Measurements from ENCODE around the gene INPP5B.

INPP5B gene

GRCh38 chr1:37865348-37866120 lies 81.3 kb downstream of the INPP5B start:
- DNase-seq = no peak

GRCh38 chr1:37862330-37862729 lies 84.5 kb downstream of the INPP5B start:
- DNase-seq = no peak

GRCh38 chr1:37861151-37861550 lies 85.7 kb downstream of the INPP5B start:
- DNase-seq = no peak

- no peak for DNase-seq
Observed at GRCh38 chr1:37860346-37860666, 86.5 kb downstream of the INPP5B start.

GRCh38 chr1:37859507-37860345 lies 87.1 kb downstream of the INPP5B start, which contains the start of gene MTF1:
Gene MTF1 (minus strand): TSS chr1:37859592. CDS start chr1:37857658, 1,934 bp downstream.
- DNase-seq = peak; percentile 98

- peak; percentile 78 for DNase-seq
Observed at GRCh38 chr1:37858931-37859506, 87.8 kb downstream of the INPP5B start.

GRCh38 chr1:37854406-37854805 lies 92.4 kb downstream of the INPP5B start:
- DNase-seq = no peak

- no peak for DNase-seq
Observed at GRCh38 chr1:37853157-37853556, 93.7 kb downstream of the INPP5B start.

- no peak for DNase-seq
Observed at GRCh38 chr1:37851782-37852210, 95.1 kb downstream of the INPP5B start.

- no peak for DNase-seq
Observed at GRCh38 chr1:37851262-37851661, 95.6 kb downstream of the INPP5B start.

- no peak for DNase-seq
Observed at GRCh38 chr1:37850352-37850955, 96.4 kb downstream of the INPP5B start.

- no peak for DNase-seq
Observed at GRCh38 chr1:37849480-37849879, 97.4 kb downstream of the INPP5B start.

GRCh38 chr1:37846647-37847339 lies 100.1 kb downstream of the INPP5B start:
- no peak for DNase-seq

- DNase-seq = no peak
Observed at GRCh38 chr1:37845786-37846185, 101.1 kb downstream of the INPP5B start.

GRCh38 chr1:37845049-37845646 lies 101.7 kb downstream of the INPP5B start:
- no peak for DNase-seq

GRCh38 chr1:37844536-37844935 lies 102.3 kb downstream of the INPP5B start:
- DNase-seq = no peak

- no peak for DNase-seq
Observed at GRCh38 chr1:37841652-37842051, 105.2 kb downstream of the INPP5B start.

- no peak for DNase-seq
Observed at GRCh38 chr1:37840711-37841110, 106.1 kb downstream of the INPP5B start.

- no peak for DNase-seq
Observed at GRCh38 chr1:37839676-37840075, 107.2 kb downstream of the INPP5B start.

GRCh38 chr1:37836788-37837187 lies 110.1 kb downstream of the INPP5B start:
- no peak for DNase-seq

- DNase-seq = no peak
Observed at GRCh38 chr1:37831809-37832208, 115.0 kb downstream of the INPP5B start.

GRCh38 chr1:37831109-37831508 lies 115.7 kb downstream of the INPP5B start:
- no peak for DNase-seq
